ENCODE measurements around the gene PCBD1.
A peak's percentile ranks its signal among the peaks of the same experiment; 100 is the strongest.

PCBD1 gene

DNA sequence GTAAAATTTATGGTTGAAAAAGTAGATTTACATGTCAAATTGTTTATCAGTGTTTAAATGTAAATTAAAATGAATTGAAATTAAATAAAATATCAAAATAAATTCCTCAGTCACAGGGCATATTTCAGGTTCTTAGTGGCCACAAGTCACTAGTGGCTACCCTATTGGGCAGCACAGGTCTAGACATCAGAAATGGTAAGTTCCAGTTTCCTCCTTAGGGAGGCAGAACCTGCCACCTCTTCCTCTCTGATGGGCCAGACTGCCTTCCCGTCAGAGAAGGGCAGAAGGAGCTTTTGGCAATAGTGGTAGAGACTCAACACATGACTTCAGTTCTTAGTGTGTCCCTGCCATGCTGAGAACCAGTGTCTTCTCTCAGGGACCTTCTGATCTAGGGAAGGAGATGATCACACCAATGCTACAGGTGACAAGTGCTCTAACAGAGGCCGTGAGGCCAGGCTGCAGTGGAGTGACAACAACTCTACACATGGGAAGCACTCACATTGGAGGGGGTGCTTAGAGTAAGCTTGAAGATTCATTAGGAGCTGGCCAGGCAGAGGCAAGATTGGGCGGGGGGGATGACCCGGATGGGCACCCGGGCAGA is 14.4 kb upstream of the PCBD1 start:
- no peak for DNase-seq (ENCODE audit: low read depth in 2 of 2)

DNA sequence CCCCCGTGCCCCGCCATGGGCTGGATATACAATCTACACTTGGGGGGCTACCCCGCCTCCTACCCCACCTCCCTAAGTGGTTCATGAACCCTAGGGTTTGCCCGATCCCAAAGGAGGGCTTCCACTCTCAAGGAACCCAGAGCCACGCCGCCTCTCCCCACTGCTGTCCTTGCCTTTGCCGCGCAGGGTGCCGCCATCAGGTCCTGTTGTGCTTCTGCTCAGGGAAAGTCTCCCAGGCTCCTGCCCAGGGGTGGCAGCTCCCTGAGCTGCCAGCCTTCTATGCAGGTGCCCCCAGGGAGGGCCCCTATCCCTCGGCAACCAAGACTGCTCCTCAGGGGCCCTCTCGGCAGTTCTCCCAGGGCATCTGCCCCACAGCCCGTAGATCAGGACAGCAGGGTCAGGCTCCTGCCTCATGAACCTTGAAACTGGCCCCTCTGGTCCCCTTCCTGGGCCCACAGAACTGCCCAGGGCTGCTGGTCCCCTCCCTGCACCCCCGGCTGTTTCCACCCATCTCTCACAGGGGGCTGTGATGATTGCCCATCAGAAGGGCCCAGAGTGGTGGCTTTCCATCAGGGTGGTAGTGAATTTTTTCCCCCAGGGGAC is 13.0 kb upstream of the PCBD1 start:
- no peak for DNase-seq (ENCODE audit: low read depth in 2 of 2)

DNA sequence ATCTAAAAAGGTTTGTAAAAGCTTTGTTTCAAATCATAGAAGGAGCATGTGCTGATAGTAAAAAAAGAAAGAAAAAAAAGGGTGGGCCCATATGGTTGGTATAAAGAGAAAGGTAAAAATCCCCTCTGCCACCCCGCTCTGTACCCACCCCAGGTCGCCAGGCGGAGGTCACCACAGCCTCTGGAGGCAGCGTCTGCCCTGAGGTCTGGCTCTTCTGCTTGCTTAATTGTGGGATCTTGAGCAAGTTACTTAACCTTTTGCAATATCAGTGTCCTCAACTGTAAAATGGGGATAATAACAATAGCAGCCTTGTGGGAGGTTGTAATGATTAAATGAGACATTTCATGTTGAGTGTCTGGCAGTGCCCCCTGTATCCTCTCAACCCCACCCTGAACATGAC is 10.7 kb upstream of the PCBD1 start:
- no peak for DNase-seq (ENCODE audit: low read depth in 2 of 2)

DNA sequence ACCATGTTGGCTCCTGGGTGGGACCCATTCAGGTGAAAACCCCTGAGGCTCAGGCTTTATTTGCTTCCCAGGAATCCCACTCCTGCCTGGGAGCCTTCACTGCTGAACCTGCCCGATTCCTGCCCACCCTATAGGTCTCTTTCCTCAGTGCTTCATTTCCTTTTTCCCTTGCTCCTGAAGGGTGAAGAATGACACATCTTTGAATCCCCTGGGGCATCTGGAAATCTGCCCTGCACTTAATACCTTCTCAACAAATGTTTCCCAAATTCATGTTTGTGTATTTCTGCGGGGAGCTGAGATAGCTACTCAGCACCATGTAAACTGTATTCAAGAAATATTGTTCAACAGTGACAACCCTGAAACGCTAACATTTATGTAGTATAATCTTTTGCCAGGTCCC is 10.3 kb upstream of the PCBD1 start:
- no peak for DNase-seq (ENCODE audit: low read depth in 2 of 2)

DNA sequence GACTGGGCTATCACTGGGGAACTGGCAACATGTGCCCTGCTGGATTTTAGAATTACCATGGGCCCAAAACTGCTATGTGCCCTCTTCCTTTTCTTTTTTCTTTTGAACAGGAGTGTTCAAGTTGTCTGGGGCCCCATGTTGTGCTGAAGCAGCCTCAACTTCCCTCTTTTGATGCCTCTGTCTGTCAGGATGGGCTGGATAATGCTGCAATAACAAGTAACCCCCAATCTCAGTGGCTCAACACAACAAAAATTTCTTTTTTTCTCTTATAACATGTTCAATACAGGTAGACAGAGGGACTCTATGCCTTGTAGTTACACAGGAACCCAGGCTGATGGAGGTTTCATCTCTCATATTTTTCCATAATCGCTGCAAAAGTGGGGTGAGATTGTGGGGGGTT is 8.2 kb upstream of the PCBD1 start:
- DNase-seq (ENCODE audit: low read depth in 2 of 2) = no peak

DNA sequence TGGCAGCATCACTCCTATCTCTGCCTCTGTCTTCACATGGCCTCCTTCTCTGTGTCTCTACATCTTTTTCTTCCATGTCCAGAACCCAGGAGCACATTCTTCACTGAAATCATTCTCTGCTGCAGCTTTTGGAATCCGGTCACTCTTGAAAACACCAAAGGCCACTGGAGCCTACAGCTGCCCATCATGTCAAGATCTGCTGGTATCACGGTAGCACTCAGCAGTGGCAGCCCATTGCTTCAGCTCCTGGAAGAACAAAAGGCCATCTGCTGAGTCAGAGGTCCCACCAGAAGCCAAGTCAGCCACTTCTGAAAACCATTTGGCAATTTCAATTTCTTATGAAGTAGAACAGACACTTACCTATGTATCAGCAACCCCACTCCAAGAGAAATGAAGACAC is 6.1 kb upstream of the PCBD1 start:
- DNase-seq (ENCODE audit: low read depth in 2 of 2) = no peak

DNA sequence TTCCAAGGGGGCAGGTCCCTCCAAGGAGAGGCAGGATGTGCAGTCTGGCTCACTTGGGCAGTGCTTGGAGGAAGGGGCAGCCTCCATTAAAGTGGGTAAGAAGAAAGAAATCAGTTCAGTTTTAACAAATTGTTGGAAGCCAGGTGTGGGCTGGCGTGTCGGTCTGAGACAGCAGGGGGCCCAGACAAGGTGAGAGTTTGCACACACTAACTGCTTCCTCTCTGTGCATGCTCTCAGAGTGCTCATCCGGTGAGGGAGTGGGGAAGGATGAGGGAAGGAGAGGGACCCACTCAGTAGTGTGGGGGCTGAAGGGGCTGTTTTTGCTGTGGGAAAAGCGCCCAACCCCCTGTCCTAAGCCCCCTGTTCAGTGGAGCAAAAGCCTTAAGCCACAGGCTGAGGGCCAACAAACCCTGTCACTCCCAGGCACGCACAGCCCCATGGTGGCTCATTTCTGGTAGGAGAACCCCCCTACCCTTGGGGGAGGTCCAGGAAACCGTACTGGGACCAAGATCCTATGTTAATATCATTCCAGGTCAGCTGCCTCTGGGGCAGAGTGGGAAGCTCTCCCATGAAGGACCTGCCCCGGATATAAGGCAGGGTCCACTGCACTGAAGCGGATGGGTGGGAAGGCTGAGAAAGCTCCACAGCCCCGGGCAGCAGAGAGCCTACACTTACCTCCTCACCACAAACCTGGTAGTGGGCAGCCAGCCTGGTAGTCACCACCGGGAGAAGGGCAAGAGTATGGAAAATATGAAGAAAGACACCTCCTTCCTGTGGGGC is 5.1 kb upstream of the PCBD1 start:
- DNase-seq (ENCODE audit: low read depth in 2 of 2) = no peak

DNA sequence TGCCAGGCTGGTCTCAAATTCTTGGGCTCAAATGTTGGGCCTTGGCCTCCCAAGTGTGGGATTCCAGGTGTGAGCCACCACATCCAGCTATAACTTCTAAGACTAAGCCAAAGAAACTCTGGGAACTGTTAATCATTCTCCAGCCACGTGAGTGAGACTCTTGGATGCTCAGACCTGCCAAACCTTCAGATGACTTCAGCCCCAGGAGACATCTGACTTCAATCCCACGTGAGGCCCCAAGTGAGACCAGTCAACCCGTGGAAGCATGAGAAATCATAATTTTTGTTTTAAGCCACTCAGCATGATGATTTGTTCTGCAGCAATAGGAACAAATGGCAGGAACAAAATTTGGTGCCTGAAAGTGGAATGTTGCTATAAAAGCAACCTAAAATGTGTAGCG is 4.3 kb upstream of the PCBD1 start:
- no peak for DNase-seq (ENCODE audit: low read depth in 2 of 2)

DNA sequence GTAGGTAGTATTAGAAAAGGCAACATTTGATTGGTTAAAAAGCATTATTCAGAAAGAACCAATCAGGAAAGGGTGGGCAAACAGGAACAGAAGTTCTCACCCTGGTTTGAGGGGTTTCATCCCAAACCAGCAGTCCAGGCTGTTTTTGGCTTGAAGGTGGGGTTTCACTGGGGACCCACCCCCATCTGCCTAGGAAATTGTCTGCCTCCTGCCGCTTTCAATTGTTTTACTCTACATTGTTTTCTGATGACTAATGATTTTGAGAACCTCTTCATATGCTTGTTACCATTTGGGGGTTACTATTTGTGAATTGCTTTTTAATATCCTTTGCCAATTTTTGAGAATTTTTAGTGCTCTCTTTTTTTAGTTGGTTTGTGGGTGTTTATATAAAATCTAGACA is 3.3 kb upstream of the PCBD1 start:
- no peak for DNase-seq (ENCODE audit: low read depth in 2 of 2)

DNA sequence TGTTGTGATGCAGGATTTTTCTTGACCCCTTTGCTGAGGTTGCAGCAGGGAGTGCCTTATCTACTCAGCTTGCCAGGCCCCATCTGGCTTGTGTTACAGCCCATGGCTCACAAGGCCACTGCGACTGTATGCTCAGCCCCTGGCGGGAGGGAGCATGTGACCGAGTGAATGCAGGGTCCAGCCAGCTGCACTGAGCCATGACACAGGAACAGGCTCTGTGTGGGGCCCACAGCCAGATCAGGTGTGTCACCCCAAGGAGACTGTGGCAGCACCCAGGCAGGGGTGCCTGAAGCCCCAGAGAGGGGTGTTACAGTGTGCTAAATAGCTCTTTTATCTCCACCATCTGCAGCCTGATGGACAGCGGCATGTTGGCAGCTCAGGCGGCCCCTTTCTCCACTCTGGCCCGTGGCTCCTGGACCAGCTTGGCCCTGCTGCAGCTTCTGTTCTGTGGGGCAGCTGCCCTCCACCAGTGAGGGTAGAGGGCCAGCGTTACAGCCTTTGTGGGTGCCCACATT is 2.6 kb upstream of the PCBD1 start:
- no peak for DNase-seq (ENCODE audit: low read depth in 2 of 2)

DNA sequence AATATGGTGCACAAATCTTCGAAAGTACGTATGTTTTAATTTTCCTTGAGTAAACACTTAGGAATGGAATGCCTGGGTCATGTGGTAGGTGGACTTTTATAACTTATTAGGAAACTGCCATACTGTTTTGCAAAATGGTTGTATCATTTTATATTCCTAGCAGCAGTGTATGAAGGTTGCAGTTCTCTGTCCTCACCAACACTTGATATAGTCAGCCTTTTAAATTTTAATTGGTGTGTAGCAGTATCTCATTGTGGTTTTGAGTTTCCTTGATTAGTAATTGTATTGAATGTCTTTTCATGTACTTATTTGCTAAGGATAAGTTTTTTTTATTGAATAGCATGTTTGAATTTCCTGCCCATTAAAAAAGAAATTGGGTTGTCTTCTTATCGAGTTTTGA is 926 bp upstream of the PCBD1 start:
- DNase-seq (ENCODE audit: low read depth in 2 of 2) = no peak

DNA sequence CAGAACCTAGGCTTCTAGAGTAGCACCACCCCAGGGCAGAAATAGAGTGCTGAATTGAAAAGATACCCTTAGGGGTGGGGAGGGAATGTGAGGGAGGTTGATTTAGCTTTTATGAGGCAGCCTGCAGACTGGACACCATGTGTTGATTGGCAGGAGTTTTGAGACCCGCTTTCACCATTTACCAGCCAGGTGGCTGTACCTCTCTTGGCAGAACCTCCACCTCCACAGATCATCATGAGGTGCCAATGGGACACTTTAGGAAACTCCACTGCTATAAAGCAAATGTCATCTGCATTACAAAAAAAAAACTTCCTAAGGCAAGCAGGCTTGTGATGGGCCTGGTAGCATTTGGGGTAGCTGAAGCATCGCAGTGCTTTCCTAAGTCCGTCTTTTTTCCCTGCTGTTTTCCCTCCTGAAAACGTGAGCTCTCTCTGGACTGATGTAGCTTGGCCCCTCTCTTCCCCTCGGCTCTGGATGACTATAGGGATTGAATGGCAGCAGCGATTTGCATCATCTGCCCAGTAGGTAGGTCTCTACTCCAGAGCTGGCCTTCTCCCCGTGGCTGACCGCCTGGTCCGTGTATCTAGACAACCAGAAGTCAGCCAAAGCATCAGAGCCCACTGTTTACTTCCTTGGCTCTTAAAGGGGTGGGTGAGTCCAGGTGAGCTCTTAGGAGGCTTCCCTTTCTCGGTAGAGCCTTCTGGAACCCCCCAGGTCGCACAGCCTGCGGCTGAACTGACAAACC is 1.3 kb downstream of the PCBD1 start:
- DNase-seq (ENCODE audit: low read depth in 2 of 2) = no peak

DNA sequence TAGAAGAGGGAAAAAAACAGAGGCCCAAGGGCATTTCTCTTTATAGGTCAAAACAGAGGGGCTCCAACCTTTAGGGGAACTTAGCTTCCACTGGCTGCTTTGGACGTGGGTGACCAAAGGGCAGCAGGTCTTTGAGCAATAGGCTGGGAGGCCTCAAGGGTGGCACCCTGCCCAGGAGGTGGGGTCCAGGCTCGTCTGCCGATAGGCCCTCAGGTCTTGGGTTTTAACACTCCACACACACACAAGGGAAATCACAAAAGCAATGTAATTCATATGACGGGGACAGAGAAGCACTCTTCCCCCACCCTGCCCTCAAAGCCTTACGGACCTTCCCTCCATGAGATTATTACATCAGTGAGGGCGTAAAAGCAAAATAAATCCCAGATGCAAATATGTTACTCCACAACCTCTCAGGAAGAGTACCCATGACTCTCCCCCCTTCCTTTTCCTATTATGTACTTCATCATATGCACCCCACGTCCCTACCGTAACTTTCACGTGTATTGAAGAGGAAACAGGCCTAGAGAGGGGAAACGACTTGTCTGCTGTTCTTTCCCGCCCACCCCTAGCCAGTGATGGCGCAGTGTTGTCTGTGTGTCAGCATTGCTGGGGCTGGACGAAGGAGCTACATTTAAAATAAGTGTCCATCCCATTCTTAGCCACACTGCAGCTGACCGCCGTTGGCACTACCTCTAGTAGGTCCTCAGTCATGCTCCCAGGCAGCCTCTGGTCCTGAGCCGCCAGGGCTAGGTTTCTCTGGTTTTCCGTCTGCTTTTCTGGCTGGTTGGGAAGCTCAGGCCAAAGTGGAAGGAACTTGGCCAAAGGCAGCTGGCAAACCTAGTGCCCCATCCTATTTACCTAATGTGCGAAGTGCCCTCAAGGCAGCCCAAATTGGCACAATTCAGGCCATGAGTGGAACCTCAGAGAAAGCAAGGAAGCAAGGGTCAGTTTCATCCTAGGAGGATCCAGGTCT is 2.1 kb downstream of the PCBD1 start:
- DNase-seq (ENCODE audit: low read depth in 2 of 2) = no peak

DNA sequence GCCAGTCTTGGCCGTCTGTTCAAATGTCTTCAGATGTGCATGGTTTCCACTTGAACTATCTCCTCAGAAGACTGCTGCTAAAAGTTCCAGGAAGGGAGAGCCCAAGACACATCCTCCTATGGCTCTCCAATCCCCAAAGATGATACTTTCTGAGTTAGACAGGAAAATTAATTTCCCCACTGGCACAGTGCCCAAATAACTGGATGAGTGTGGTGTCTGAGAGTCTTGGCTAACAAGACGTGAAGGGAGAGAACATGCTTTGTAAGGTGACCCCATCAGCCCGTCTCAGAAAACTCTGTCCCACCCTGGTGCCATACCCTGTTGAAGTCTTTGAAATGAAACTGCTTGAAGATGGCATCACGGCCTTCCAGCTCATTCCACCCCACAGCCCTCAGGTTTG is 2.9 kb downstream of the PCBD1 start:
- DNase-seq (ENCODE audit: low read depth in 2 of 2) = no peak

DNA sequence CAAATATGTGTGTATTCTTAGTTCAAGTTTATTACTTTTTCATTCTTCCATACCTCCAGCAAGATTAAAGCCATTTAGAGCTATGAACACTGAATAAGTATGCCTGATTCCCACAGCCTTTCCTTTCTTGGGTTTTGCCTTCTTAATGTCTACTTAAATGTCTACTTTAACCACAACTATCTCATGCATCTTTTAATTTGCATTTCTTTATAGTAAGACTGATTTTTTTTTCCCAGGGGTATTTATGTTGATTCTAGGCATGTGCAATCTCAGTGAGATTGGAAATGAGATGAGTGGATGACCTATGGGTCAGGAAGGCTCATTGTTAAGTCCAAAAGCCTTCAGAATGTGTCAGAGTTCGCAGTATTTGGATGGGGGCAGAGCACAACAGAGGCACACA is 3.6 kb downstream of the PCBD1 start:
- no peak for DNase-seq (ENCODE audit: low read depth in 2 of 2)

DNA sequence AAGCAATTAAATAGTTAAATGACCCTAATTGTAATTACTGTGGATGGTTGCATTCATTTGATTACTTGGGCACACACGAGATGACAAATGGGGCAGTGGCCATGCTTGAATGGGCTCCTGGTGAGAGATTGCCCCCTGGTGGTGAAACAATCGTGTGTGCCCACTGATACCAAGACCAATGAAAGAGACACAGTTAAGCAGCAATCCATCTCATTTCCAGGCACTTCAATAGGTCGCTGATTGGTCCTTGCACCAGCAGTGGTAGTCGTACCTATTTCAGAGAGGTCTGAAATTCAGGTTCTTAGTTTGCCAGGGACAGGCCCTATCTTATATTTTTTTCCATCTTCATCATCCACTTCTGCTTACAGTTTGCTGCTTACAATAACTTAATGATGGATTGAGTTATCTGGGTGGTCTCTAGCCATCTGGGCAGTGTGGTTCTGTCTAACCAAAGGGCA is 8.3 kb downstream of the PCBD1 start:
- peak; percentile 54 to 67 for DNase-seq (ENCODE audit: low read depth in 2 of 2)

DNA sequence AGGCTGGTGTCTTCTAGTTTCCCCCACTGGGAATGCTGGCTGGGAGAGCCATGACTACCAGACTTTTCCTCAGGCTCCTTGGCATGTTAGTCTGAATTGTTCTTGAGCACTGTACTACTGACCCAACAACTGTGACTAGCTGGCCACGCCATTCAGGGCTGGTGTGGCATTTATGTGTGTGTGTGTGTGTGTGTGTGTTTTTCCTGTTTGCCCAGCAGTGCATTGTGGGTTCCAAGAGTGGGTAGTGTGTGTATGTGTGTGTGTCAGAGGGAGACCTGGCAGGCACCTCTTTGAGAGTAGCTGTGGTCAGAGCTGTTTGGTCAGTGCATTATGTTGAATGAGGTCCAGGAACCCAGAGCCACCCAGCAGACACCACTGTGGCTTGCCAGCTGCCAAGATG is 9.2 kb downstream of the PCBD1 start:
- no peak for DNase-seq (ENCODE audit: low read depth in 2 of 2)

DNA sequence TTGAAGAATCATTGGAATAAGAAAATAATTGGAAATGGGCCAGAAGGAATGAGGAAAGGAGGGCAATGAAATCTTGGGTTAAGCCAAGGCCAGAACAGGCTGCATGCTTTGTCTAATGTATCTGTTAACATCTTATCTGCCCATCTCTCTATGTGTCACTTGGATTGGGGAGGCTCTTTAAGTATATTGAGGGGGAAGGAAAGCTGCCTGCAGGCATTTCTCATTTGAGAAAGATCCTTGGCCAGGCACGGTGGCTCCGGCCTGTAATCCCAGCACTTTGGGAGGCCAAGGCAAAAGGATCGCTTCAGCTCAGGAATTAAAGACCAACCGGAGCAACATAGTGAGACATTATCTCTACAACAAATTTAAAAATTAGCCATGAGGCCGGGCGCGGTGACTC is 14.3 kb downstream of the PCBD1 start:
- no peak for DNase-seq (ENCODE audit: low read depth in 2 of 2)

DNA sequence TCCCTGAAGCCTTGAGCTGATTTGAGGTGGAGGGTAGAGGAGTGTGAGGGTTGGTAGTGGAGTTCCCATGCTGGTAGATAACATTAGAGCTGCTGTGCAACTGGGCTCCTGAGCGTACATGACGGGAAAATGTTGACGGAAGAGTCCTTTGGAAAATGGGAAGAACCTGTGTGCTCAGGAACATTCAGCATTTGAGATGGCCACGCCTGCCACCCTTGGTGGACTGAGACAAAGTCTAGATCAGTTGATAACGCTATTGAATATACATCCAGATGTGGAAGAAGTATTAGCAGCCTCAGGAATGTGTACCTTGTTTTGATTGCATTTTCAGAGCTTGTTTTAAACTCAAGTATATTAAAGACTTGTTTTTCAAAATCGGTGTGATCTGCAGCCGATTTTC is 16.1 kb downstream of the PCBD1 start:
- no peak for DNase-seq (ENCODE audit: low read depth in 2 of 2)

DNA sequence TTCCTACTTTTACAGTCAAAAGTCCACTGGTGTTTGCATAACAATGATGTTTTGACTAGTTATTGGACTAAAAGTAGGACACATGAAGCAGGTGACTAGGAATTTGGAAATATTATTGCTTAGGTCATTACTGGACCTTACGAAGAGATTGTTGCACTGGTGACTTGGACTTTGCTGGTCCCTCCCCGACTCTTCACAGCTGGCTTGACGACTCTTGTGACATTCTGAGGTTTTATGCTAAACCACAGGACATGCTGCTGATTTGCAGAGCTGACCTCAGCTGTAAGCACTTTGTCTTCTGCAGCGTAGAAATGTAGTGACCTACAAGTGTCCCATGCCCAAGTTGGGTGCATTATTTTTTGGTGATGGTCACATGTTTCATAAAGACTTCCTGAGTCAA is 21.9 kb downstream of the PCBD1 start:
- DNase-seq (ENCODE audit: low read depth in 2 of 2) = no peak

DNA sequence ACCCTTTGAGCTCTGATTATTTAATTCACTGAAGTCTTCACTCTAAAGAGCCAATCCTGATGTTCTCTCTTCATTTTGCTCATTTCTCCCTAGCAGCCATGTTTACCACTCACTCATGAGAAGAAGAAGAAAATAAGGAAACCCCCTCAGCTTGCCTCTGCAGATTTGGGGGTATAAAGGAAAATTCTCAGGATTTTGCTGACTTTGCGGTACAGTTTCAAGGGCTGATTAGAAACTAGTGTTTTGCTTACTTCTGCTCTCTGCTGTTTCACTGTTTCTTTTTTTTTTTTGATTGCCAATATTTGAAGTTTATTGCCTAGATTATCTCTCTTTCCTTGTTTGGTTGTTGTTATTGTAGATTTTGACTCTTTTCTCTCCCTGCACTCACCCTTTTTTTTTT is 23.4 kb downstream of the PCBD1 start:
- DNase-seq (ENCODE audit: low read depth in 2 of 2) = no peak

All from stimulated activated CD8-positive, alpha-beta memory T cell treated with anti-CD3 and anti-CD28 coated beads, Interleukin-7, amount 100 ng/mL, for 4 hours (primary cell).